KMS-11 (cell line): ENCODE data around the gene ZNF414.
A peak's percentile ranks its signal among the peaks of the same experiment; 100 is the strongest.

ENCODE experiments used
- H2AFZ ChIP-seq: fragments of 200-600 bp; sonication (generic); 2 replicates; pipeline ENCODE4 v1.6.1; 2016; ENCODE audit warnings: antibody characterized with exemption, mixed run types, low read depth
- H3K27ac ChIP-seq: fragments of 200-600 bp; sonication (generic); 2 replicates; pipeline ENCODE4 v1.6.1; 2016; ENCODE audit warnings: mild to moderate bottlenecking, mixed run types
- H3K27me3 ChIP-seq: fragments of 200-600 bp; sonication (generic); 2 replicates; pipeline ENCODE4 v1.6.1; 2017; ENCODE audit warnings: mild to moderate bottlenecking, low read depth, mixed run types, moderate library complexity; ENCODE audit not compliant: insufficient read depth
- H3K36me3 ChIP-seq: fragments of 200-600 bp; sonication (generic); 2 replicates; pipeline ENCODE4 v1.6.1; 2017; ENCODE audit warnings: mild to moderate bottlenecking, mixed run types; ENCODE audit not compliant: insufficient read depth
- H3K4me1 ChIP-seq: fragments of 200-600 bp; sonication (generic); 2 replicates; pipeline ENCODE4 v1.6.1; 2016; ENCODE audit warnings: mild to moderate bottlenecking, low read depth, mixed run types; ENCODE audit not compliant: poor library complexity, severe bottlenecking
- H3K4me2 ChIP-seq: fragments of 200-600 bp; sonication (generic); 2 replicates; pipeline ENCODE4 v1.7.0; 2016; ENCODE audit warnings: mild to moderate bottlenecking, mixed run types
- H3K4me3 ChIP-seq: fragments of 200-600 bp; sonication (generic); IDR thresholded peaks from 2 replicates; pipeline ENCODE4 v1.6.1; 2017; ENCODE audit warnings: low read depth, low read length, mixed read lengths; ENCODE audit not compliant: insufficient read depth
- H3K79me2 ChIP-seq: fragments of 200-600 bp; sonication (generic); 2 replicates; pipeline ENCODE4 v1.6.1; 2016; ENCODE audit warnings: low read depth, mixed run types; ENCODE audit not compliant: insufficient read depth
- H3K9ac ChIP-seq: fragments of 200-600 bp; sonication (generic); 2 replicates; pipeline ENCODE4 v1.6.1; 2016; ENCODE audit warnings: mild to moderate bottlenecking, mixed run types
- H4K20me1 ChIP-seq: fragments of 200-600 bp; sonication (generic); 2 replicates; pipeline ENCODE4 v1.6.1; 2016; ENCODE audit warnings: mild to moderate bottlenecking, mixed run types; ENCODE audit not compliant: insufficient read depth
- TF ChIP-seq, protein P1 (sequence below): fragments of 200-600 bp; sonication (generic); conservative IDR thresholded peaks from 2 replicates; pipeline ENCODE4 v1.6.1; 2017; ENCODE audit warnings: low read depth, mild to moderate bottlenecking, antibody characterized with exemption, low read length, moderate library complexity, mixed read lengths

Gene ZNF414

DNA sequence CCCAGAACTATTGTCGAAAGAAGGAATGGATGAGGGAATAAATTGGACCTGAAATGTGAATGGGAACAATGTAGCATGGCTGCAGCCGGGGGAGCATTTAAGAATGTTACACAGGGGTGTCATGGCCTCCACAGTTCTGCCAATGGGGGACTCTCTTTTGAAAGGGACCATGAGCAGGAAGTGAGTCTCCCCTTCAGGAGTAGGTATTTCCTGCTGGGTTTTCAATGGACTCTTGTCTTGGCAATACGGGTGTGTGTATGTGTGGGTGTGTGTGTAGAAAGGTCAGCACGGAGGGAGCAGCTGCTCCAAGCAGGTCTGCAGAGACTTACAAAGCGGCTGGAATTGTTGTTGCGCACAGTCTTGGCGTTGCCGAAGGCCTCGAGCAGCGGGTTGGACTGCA lies 38.8 kb upstream of the ZNF414 start:
- Histone ChIP-seq H3K79me2 (no peaks in the 10 kb centered on the region), H3K4me2 (no peak overlapping the region), H3K4me3 (no peak overlapping the region), H3K27ac (no peak overlapping the region), H3K4me1 (no peaks in the 10 kb centered on the region), H2AFZ (peak overlapping the region; percentile 27; the same call in 1 of the 2 replicates), H3K36me3 (no peaks in the 10 kb centered on the region), H3K9ac (no peak overlapping the region), H4K20me1 (no peaks in the 10 kb centered on the region), H3K27me3 (peaks cover 34% of the 10 kb centered on the region; the same call in 1 of the 2 replicates)
- TF ChIP-seq, protein P1, sequence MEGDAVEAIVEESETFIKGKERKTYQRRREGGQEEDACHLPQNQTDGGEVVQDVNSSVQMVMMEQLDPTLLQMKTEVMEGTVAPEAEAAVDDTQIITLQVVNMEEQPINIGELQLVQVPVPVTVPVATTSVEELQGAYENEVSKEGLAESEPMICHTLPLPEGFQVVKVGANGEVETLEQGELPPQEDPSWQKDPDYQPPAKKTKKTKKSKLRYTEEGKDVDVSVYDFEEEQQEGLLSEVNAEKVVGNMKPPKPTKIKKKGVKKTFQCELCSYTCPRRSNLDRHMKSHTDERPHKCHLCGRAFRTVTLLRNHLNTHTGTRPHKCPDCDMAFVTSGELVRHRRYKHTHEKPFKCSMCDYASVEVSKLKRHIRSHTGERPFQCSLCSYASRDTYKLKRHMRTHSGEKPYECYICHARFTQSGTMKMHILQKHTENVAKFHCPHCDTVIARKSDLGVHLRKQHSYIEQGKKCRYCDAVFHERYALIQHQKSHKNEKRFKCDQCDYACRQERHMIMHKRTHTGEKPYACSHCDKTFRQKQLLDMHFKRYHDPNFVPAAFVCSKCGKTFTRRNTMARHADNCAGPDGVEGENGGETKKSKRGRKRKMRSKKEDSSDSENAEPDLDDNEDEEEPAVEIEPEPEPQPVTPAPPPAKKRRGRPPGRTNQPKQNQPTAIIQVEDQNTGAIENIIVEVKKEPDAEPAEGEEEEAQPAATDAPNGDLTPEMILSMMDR: no peak

DNA sequence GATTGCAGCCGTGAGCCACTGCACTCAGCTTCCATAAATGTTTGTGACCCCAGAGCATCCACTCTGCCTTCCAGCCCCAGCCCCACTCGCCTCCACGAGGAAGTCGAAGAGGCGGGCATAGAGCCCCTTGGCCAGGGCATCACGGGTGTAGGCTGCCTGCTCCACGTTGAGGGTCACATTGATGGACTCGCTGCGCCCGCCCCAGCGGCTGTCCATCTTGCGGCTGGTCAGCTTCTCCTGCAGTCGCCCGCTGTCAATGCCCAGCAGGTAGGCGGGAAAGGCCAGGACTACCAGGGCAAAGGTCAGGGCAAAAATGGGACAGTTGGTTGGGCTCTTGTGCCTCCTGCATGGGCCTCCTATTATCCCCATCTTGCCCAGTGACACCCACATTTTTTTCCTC lies 36.1 kb upstream of the ZNF414 start:
- H4K20me1 ChIP-seq: no peaks in the 10 kb centered on the region
- no peaks in the 10 kb centered on the region for H3K4me1 ChIP-seq
- H3K9ac ChIP-seq: no peak overlapping the region
- no peaks in the 10 kb centered on the region for H3K36me3 ChIP-seq
- no peaks in the 10 kb centered on the region for H3K79me2 ChIP-seq
- H2AFZ ChIP-seq: no peak overlapping the region
- TF ChIP-seq, protein P1: no peak
- no peak overlapping the region for H3K4me2 ChIP-seq
- no peak overlapping the region for H3K4me3 ChIP-seq
- H3K27me3 ChIP-seq: peaks cover 31% of the 10 kb centered on the region; the same call in 1 of the 2 replicates
- no peak overlapping the region for H3K27ac ChIP-seq

DNA sequence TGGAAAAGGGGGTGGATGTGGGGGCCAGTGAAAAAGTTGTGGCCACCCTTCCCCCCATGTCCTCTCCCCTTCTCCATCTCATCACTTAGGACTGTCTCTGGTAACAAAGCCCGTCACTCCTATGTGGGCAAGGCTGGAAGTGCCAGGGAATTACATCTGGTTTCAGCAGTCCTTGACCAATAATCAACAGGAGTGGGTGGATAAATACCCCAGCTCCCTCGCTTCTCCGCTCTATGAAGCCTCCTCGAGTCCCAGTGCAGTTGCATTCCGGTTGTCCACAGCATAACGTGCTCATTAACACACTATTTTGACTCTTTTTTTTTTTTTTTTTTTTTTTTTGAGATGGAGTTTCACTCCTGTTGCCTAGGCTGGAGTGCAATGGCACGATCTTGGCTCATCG lies 31.8 kb upstream of the ZNF414 start:
- Histone ChIP-seq H4K20me1 (no peaks in the 10 kb centered on the region), H3K4me3 (no peak overlapping the region), H2AFZ (no peak overlapping the region), H3K27me3 (peaks cover 28% of the 10 kb centered on the region; the same call in 1 of the 2 replicates), H3K36me3 (no peaks in the 10 kb centered on the region), H3K27ac (no peak overlapping the region), H3K9ac (no peak overlapping the region), H3K4me1 (no peaks in the 10 kb centered on the region), H3K79me2 (no peaks in the 10 kb centered on the region), H3K4me2 (no peak overlapping the region)
- TF ChIP-seq, protein P1: no peak

DNA sequence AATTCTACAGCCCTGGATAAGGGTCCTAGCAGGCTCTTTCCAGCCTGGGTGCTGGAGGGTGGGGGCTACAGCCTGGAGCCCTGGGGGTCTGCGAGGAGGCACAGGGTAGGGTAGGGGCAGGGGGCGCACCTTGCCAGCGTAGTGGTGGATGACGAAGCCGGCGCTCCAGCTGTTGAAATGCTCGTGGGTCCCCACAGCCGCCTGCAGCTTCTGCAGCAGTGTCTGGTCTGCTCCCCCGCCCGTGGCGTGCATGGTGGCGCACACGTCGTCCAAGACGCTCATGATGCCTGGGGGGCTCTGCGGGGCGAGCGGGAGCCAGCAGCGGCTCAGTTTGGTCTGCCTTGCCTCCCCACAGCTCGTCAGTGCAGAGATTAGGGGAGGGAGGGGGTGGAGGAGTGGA lies 30.2 kb upstream of the ZNF414 start:
- Histone ChIP-seq H3K4me3 (no peak overlapping the region), H3K27ac (no peak overlapping the region), H2AFZ (no peak overlapping the region), H3K4me2 (no peak overlapping the region), H3K9ac (no peak overlapping the region), H3K79me2 (no peaks in the 10 kb centered on the region), H3K36me3 (no peaks in the 10 kb centered on the region), H4K20me1 (no peaks in the 10 kb centered on the region), H3K4me1 (no peaks in the 10 kb centered on the region), H3K27me3 (peaks cover 27% of the 10 kb centered on the region; the same call in 1 of the 2 replicates)
- TF ChIP-seq, protein P1: no peak
